KMS-11 (cell line): ENCODE data around the gene HTRA1.

Source experiments
- H2AFZ ChIP-seq: fragments of 200-600 bp; sonication (generic); 2 replicates; pipeline ENCODE4 v1.6.1; 2016; ENCODE audit warnings: antibody characterized with exemption, mixed run types, low read depth
- H3K27ac ChIP-seq: fragments of 200-600 bp; sonication (generic); 2 replicates; pipeline ENCODE4 v1.6.1; 2016; ENCODE audit warnings: mild to moderate bottlenecking, mixed run types
- H3K27me3 ChIP-seq: fragments of 200-600 bp; sonication (generic); 2 replicates; pipeline ENCODE4 v1.6.1; 2017; ENCODE audit warnings: mild to moderate bottlenecking, low read depth, mixed run types, moderate library complexity; ENCODE audit not compliant: insufficient read depth
- H3K36me3 ChIP-seq: fragments of 200-600 bp; sonication (generic); 2 replicates; pipeline ENCODE4 v1.6.1; 2017; ENCODE audit warnings: mild to moderate bottlenecking, mixed run types; ENCODE audit not compliant: insufficient read depth
- H3K4me1 ChIP-seq: fragments of 200-600 bp; sonication (generic); 2 replicates; pipeline ENCODE4 v1.6.1; 2016; ENCODE audit warnings: mild to moderate bottlenecking, low read depth, mixed run types; ENCODE audit not compliant: poor library complexity, severe bottlenecking
- H3K4me2 ChIP-seq: fragments of 200-600 bp; sonication (generic); 2 replicates; pipeline ENCODE4 v1.7.0; 2016; ENCODE audit warnings: mild to moderate bottlenecking, mixed run types
- H3K4me3 ChIP-seq: fragments of 200-600 bp; sonication (generic); IDR thresholded peaks from 2 replicates; pipeline ENCODE4 v1.6.1; 2017; ENCODE audit warnings: low read depth, low read length, mixed read lengths; ENCODE audit not compliant: insufficient read depth
- H3K79me2 ChIP-seq: fragments of 200-600 bp; sonication (generic); 2 replicates; pipeline ENCODE4 v1.6.1; 2016; ENCODE audit warnings: low read depth, mixed run types; ENCODE audit not compliant: insufficient read depth
- H3K9ac ChIP-seq: fragments of 200-600 bp; sonication (generic); 2 replicates; pipeline ENCODE4 v1.6.1; 2016; ENCODE audit warnings: mild to moderate bottlenecking, mixed run types
- H4K20me1 ChIP-seq: fragments of 200-600 bp; sonication (generic); 2 replicates; pipeline ENCODE4 v1.6.1; 2016; ENCODE audit warnings: mild to moderate bottlenecking, mixed run types; ENCODE audit not compliant: insufficient read depth
- TF ChIP-seq, protein P1 (sequence below): fragments of 200-600 bp; sonication (generic); conservative IDR thresholded peaks from 2 replicates; pipeline ENCODE4 v1.6.1; 2017; ENCODE audit warnings: low read depth, mild to moderate bottlenecking, antibody characterized with exemption, low read length, moderate library complexity, mixed read lengths

Gene HTRA1

DNA sequence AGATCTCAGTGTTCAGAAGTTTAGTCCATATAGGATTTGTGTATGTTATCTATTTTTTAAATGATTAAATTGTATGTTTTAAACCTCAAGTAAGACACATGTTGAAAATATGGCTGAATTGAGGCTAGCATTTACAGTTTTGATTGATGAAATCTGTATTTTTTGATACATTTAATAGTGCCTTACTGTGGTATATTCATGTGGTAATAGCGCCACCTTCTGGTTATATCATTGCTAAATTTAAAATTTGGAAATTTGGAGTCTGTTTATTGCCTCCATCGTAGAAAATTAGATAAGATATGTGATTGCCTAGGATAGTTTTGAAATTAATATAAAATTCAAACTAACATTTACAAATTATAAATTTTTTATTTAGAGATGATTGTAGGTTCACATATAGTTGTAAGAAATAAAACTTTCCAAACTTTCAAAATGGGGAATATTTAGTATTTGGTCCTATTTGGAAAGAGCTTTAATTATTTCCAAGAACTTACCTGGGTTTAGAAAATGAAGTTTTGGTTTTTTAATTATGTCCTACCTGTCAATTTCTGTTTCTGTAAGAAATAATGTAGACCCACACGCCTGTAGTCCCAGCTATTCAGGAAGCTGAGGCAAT lies 26.0 kb upstream of the HTRA1 start:
- Histone ChIP-seq H3K27me3 (no peaks in the 10 kb centered on the region), H3K4me3 (no peak overlapping the region), H3K9ac (no peak overlapping the region), H4K20me1 (no peaks in the 10 kb centered on the region), H3K4me2 (no peak overlapping the region), H3K79me2 (no peaks in the 10 kb centered on the region), H2AFZ (no peak overlapping the region), H3K27ac (no peak overlapping the region), H3K4me1 (no peaks in the 10 kb centered on the region), H3K36me3 (no peaks in the 10 kb centered on the region)
- TF ChIP-seq, protein P1, sequence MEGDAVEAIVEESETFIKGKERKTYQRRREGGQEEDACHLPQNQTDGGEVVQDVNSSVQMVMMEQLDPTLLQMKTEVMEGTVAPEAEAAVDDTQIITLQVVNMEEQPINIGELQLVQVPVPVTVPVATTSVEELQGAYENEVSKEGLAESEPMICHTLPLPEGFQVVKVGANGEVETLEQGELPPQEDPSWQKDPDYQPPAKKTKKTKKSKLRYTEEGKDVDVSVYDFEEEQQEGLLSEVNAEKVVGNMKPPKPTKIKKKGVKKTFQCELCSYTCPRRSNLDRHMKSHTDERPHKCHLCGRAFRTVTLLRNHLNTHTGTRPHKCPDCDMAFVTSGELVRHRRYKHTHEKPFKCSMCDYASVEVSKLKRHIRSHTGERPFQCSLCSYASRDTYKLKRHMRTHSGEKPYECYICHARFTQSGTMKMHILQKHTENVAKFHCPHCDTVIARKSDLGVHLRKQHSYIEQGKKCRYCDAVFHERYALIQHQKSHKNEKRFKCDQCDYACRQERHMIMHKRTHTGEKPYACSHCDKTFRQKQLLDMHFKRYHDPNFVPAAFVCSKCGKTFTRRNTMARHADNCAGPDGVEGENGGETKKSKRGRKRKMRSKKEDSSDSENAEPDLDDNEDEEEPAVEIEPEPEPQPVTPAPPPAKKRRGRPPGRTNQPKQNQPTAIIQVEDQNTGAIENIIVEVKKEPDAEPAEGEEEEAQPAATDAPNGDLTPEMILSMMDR: peak; percentile 81

DNA sequence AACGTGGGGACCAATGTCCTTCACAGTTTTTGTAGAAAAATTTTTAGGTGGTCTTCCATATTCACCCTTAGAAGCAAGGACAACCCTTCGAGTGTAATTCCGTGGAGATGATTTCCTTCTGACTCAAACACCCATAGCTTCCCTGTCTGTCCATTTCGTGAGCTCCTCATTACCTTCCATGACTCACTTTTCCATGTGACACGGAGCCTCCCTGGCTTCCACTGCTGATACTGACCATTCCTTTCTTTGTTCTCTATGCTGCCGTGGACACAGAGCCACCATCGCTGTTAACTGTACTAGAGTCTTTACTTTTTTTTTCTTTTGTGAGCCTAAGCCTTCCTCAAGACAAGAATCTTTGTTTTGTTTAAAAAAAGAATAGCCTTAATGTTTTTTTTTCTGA lies 19.4 kb upstream of the HTRA1 start:
- no peak overlapping the region for H2AFZ ChIP-seq
- H3K4me3 ChIP-seq: no peak overlapping the region
- TF ChIP-seq, protein P1: no peak
- H4K20me1 ChIP-seq: no peaks in the 10 kb centered on the region
- H3K9ac ChIP-seq: no peak overlapping the region
- H3K36me3 ChIP-seq: no peaks in the 10 kb centered on the region
- H3K4me2 ChIP-seq: no peak overlapping the region
- H3K27me3 ChIP-seq: no peaks in the 10 kb centered on the region
- no peaks in the 10 kb centered on the region for H3K4me1 ChIP-seq
- H3K27ac ChIP-seq: no peak overlapping the region
- no peaks in the 10 kb centered on the region for H3K79me2 ChIP-seq

DNA sequence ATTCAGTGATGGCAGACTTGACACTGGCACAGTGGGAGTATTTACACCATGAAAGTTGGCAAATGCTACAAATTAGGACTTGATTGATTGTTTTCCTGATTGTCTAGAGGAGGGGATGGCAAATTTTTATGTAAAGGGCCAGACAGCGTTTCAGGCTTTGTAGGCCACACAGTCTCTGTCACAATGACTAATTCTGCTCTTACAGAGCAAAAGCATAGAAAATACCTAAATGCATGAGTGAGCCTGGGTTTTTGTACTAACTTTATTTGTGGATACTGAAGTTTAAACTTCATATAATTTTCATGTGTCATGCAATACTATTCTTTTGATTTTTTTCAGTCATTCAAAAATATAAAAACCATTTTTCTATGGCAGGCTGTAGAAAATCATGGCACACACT lies 15.9 kb upstream of the HTRA1 start:
- TF ChIP-seq, protein P1: no peak
- H3K4me2 ChIP-seq: no peak overlapping the region
- no peak overlapping the region for H3K4me3 ChIP-seq
- no peaks in the 10 kb centered on the region for H3K27me3 ChIP-seq
- no peak overlapping the region for H3K27ac ChIP-seq
- no peak overlapping the region for H3K9ac ChIP-seq
- no peaks in the 10 kb centered on the region for H3K36me3 ChIP-seq
- no peaks in the 10 kb centered on the region for H3K4me1 ChIP-seq
- H3K79me2 ChIP-seq: no peaks in the 10 kb centered on the region
- no peaks in the 10 kb centered on the region for H4K20me1 ChIP-seq
- H2AFZ ChIP-seq: no peak overlapping the region

DNA sequence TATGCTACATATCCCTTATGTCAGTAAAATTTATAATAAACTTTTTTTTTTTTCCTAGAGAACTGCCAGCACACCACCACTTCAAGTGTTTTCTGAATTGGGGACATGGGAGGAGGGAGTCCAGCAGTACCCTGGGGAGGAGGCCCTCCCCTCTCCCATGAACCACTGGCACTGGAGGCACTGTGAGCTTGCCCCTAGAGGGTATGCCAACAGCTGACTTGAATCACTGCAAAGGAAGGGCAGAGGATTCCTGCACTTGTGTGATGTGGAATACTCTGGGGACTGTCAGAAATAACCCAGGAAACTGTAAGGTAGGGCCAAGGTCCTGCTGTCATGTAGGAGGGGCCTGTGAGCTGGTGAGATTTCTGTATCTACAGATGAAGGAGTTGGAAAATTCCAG lies 15.4 kb upstream of the HTRA1 start:
- Histone ChIP-seq H3K4me1 (no peaks in the 10 kb centered on the region), H3K36me3 (no peaks in the 10 kb centered on the region), H3K4me2 (no peak overlapping the region), H3K27me3 (no peaks in the 10 kb centered on the region), H4K20me1 (no peaks in the 10 kb centered on the region), H2AFZ (no peak overlapping the region), H3K79me2 (no peaks in the 10 kb centered on the region), H3K9ac (no peak overlapping the region), H3K4me3 (no peak overlapping the region), H3K27ac (no peak overlapping the region)
- TF ChIP-seq, protein P1: no peak
